HFF-Myc (cell line): ENCODE data around the gene CCER1.
A peak's percentile ranks its signal among the peaks of the same experiment; 100 is the strongest.

Source experiments
- DNase-seq: peaks from one replicate; pipeline ENCODE4 v3.0.0-alpha.2; 2011; ENCODE audit warnings: low read depth; ENCODE audit errors: extremely low read depth
- H3K4me3 ChIP-seq: replicated peaks from 2 replicates; pipeline ENCODE4 v1.5.1; 2011; ENCODE audit warnings: low read depth, mild to moderate bottlenecking, control low read depth, low read length
- CTCF ChIP-seq: IDR thresholded peaks from 2 replicates; pipeline ENCODE4 v1.5.1; 2012; ENCODE audit warnings: mild to moderate bottlenecking, low read depth, low read length, control low read depth; ENCODE audit errors: missing control alignments

The CCER1 gene

GRCh38 chr12:90959032-90959431 is 4.1 kb upstream of the CCER1 start:
- H3K4me3 ChIP-seq = no peak overlapping the region
- DNase-seq = no peak
- TF ChIP-seq CTCF = no peak

GRCh38 chr12:90958347-90958746 is 3.4 kb upstream of the CCER1 start:
- TF ChIP-seq CTCF = no peak
- no peak for DNase-seq
- no peak overlapping the region for H3K4me3 ChIP-seq

- DNase-seq = no peak
- H3K4me3 ChIP-seq = no peak overlapping the region
- no peak for TF ChIP-seq CTCF
These were observed 548 bp downstream of the CCER1 start for GRCh38 chr12:90954428-90954827.

- no peak for DNase-seq
- TF ChIP-seq CTCF = no peak
- no peak overlapping the region for H3K4me3 ChIP-seq
These were observed 987 bp downstream of the CCER1 start for GRCh38 chr12:90953956-90954421.

GRCh38 chr12:90951432-90952105 is 3.4 kb downstream of the CCER1 start:
- H3K4me3 ChIP-seq = no peak overlapping the region
- TF ChIP-seq CTCF = no peak
- DNase-seq = no peak

- H3K4me3 ChIP-seq = no peak overlapping the region
- TF ChIP-seq CTCF = no peak
- DNase-seq = no peak
These were observed 7.1 kb downstream of the CCER1 start for GRCh38 chr12:90947869-90948268.

GRCh38 chr12:90945070-90945649 is 9.8 kb downstream of the CCER1 start:
- DNase-seq = no peak
- H3K4me3 ChIP-seq = no peak overlapping the region
- peak; percentile 32 for TF ChIP-seq CTCF
